Measurements from ENCODE around the gene VPS52.

DNA sequence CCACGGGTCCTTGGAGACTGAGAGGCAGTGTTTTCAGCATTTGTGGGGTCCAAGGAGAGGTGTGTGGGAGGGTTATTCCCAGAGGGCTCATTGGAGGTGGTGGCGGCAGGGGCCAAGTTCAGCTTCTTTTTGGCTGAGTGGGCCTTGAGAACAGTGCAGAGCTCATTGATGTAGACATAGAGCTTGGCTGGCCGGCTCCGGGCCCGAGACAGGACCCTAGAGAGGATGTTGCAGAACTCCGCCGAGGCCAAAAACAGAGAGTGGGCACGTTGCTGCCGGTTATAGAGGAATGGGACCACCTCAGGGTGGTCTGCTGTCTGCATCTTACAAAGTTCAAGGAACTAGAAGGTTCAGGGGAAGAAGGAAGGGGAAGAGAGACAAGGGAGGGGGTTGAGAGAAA lies 49.6 kb upstream of the VPS52 start:
- TF ChIP-seq CTCF (conservative IDR thresholded peaks at IDR 0.05; ENCODE audit: low read length) (no peak), EZH2phosphoT487 (IDR thresholded peaks at IDR 0.05; ENCODE audit: borderline replicate concordance, low read depth, low read length) (no peak)
